HS-27A (cell line): Measurements from ENCODE around the gene HOXD13.

ENCODE experiments used
- DNase-seq: peaks from one replicate; pipeline ENCODE4 v3.0.0-alpha.2; 2012; ENCODE audit warnings: low read depth, missing footprints

HOXD13 gene

GRCh38 chr2:176081376-176081836, 11.1 kb upstream of the HOXD13 start:
- no peak for DNase-seq

GRCh38 chr2:176081837-176082524, 10.5 kb upstream of the HOXD13 start:
- no peak for DNase-seq

- no peak for DNase-seq
These were observed 10.0 kb upstream of the HOXD13 start for GRCh38 chr2:176082525-176082823.

- no peak for DNase-seq
These were observed 9.4 kb upstream of the HOXD13 start for GRCh38 chr2:176082824-176083751.

DNA sequence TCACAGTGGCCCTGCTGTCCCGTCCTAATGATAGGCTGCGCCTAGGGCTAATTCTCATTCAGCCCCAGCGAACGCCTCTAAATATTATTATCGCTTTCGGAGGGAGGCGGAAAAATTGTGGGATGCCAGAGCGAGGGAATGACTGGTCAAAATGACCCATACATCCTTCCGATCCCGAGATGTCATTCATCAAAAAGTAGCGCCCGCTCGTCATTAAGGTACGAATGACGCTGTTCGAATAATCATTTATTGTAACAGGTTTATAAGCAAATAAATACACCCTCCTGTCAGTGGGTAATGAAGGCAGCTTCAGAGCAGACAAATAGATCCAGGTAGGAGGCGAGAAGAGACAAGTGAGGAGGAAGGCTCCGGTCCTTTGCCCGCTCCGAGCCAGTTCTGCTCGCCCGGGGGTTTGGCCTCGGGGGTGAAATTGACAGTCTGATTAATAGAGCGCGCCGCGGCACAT, 8.7 kb upstream of the HOXD13 start, which contains the start of gene EVX2:
Gene EVX2 (minus strand): TSS at position 167 of the 466 bp plus-strand sequence. CDS start 186 bp downstream, outside the sequence.
- DNase-seq = no peak

GRCh38 chr2:176084611-176085119, 7.9 kb upstream of the HOXD13 start:
- no peak for DNase-seq

GRCh38 chr2:176085120-176085788, 7.3 kb upstream of the HOXD13 start:
- no peak for DNase-seq

DNA sequence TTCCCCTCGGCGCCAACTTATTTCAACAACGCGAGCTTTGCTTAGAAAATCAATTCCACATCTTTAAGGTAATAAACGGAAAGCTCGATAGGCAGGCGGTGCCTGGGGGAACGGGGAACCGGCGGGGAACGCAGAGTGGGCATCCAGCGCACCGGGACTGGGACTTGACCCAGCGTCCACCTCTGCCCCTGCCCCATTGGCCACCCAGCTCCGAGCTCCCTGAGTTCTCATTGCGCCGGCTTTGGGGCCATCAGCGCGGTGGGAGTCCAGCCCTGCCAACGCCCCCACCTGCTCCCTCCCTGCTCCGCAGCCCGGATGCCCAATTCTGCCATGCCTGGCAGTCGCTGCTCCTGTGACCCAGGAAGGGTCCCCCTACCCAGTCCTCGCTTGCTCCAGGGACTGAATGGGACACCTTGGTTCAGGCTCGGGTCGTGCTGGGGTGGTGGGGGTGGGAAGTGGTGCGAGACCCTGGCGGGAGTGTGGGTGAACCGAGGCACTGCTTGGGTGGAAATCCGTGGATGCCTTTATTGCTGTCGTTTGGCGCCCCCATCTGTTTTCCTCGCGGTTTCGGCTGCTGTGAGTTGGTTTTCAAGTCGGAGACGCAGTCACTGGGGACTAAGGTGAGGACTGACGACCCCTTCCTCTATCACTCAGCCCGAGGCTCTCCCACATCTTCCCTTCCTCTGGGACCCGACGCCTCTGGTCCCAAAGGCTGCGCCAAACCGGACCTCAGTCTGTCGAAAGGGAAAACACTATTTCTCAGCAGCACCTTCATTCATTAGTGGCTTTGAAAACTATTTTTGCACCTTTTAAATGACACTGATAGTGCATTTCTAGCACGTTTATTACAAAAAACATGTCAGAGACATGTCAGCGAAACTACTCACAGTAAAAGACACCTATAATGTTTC, 6.4 kb upstream of the HOXD13 start:
- DNase-seq = no peak

- DNase-seq = no peak
These were observed 5.0 kb upstream of the HOXD13 start for GRCh38 chr2:176087330-176088047.

DNA sequence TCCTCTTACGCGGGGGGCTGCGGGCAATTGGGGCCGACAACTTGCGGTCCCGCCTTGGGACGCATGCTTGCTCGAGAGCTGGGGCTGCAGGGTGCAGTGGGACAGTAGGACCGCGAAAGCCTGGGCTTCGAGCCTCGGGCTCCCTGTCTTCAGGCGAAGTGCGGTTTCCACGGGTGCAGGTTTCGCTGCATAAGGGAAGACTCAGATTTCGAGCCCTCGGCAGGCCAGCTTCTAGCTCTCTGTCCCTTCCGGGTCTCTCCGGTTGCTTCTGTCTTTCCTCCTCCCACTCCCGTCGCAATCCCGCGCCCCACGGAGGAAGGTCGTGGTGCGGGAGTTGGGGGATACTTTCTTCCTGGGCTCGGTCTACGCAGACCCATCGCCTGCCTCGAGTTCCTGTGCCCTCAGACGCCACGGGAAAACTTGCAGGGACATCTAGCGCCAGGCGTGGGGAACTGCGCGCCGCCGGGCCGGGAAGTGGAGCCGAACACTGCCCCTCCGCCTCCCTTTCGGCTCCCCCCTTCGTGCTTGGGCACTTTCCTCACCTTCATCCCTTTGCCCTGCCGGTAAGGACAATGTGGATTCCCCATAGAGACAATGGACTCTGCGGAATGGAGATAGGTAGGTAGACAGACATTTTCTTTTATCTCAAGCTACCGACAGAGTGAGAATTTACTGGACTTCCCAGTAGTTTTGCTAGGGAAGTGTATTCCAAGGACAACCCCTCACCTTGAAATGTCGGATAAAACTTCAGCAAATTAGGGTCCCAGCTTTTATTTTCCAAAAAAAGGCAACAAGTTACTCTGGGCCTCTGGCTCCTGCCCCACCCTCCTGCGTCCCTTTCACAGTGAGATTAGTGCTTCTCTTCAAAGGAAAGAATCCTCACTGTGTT, 4.2 kb upstream of the HOXD13 start:
- DNase-seq = no peak

DNA sequence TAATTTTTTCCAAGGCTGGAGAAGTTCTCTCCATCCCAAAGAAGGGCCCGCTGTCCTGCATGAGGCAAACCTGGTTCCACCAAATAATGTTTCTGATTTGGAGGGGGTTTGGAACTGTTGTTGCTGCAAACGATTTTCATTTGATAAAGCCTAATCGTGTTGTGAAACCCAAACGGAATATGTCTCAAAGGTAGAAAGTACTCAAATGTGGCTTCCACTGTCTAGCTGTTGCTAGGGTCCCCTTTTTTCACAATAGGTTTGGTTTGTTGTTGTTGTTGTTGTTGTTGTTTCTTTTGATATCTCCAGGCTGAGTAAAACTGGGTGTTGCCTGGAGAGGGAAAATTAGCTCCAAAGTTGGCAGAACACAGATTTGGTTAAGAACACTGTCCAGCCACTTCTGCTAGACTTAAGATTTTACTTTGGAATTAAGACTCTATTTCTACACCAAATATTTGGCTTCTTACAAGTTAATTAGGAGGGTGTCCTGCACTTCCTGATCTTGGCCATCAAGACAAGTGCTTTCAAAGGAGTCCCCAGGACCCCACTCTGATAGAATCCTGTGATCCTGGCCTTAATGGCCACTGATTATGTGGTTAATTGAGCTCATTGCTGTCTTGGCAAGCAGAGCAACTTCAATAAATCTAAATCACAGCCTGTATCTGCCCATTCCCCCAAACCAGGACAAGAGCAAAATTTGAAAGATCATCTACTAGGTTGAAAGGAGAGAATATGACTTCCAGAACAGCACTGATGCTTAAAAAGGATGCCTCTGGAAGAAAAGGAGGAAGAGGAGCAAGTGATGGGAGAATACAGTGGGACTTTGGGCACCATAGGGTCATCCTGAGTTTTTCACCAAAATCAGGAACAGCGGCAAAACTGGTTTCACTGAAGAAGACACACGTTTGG, 3.3 kb upstream of the HOXD13 start:
- DNase-seq = no peak

DNA sequence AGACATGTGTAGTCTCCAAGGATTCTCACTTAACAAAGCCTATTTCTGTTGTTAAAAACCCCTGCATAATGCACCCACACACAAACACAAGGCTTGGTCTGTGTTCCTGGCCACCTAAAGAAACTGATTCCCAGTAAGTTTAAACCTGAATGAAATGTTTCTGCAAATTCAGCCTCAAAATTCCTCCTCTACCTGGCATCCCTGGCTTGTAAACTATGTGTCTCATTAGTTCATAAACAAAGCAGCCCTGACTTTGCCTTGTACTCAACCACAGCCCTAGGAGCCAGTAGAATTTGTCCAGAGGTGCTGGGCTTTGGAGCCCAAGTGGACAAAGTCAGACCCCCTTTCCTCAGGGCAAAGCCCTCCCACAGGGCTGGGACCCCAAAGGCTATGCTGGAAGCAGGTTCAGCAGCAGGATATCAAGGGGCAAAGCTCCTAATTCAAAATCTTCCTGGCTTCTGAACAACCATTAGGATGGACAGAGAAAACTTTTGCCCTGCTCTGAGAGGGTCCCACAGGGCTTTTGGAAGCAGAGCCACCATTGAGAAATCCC, 2.6 kb upstream of the HOXD13 start:
- no peak for DNase-seq

DNA sequence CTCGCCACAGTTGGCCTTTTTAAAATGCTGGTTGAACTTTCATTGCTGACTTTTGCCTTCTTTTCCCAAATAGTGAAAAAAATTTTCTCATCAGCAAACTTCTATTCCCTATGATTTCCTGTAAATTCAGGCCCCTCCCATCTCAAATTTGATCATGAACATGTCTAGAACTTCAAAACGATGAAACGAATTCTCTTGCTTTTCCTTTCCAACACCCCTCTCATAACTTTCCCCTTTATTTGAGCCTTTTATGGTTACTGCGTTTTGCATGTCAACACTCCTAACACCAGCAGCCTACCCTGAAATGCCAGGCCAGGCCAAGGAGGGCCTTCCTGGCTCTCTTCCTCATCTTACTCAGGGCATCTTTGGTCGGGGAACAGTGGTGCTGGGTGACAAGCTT, 1.7 kb upstream of the HOXD13 start:
- no peak for DNase-seq

DNA sequence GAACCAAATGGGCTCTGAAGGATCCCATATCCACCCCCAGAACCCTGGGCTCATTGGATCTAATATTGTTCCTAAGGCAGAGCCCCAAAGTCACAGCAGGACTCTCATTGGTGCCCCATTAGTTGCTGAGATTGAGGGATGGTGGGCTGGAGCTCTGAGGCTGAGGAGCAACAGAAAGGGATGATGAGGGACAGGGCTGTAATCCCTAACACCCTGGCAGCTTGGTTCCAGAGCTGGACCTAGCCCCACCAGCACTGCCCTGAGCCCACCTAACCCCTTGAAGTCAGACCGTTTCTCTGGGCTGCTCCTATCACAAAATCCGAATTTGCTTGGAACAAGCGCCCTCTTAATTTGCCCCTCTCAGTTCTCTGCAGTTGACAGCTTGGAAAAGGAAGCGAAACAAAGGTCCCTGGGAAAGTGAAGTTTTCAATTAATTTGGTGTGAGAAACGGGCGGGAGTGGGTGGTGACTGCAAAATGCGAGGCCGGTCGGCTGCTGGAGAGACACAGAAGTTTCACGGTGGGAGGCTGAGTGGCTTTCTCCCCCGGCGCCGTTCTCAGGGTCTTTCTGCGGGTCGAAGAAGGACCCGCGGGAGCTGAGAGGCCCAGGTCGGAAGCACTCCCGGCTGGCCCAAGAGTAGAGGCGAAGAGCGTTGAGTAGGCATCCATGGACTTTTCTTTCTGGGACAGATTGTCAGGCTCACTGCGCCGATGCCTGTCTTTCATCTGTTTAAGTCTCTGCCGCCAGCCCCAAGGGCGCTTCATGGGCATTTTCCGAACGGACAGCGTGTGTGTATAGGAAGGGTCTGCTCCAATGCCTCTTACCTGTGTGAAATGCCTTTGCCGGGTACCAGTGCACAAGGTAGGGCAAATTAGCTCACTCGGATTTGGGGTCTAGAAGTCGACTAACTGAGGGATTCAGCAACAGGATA, 927 bp upstream of the HOXD13 start:
- no peak for DNase-seq

GRCh38 chr2:176093145-176093897, 800 bp downstream of the HOXD13 start:
- DNase-seq = no peak

- no peak for DNase-seq
These were observed 1.4 kb downstream of the HOXD13 start for GRCh38 chr2:176093898-176094249.
